GM18519 (cell line): ENCODE data around the gene BRCA1.
"Not testable (repeated sequence)": the region's sequence is repeated elsewhere in the genome, so short reads cannot be mapped to it uniquely, and the experiment has no call there.

Source experiments
- ATAC-seq: cut with Tn5 transposase; IDR thresholded peaks from one replicate; pipeline ENCODE4 v1.9.1; 2021; ENCODE audit warnings: mild to moderate bottlenecking, moderate library complexity; ENCODE audit not compliant: unreplicated experiment, low FRiP score

Gene BRCA1

DNA sequence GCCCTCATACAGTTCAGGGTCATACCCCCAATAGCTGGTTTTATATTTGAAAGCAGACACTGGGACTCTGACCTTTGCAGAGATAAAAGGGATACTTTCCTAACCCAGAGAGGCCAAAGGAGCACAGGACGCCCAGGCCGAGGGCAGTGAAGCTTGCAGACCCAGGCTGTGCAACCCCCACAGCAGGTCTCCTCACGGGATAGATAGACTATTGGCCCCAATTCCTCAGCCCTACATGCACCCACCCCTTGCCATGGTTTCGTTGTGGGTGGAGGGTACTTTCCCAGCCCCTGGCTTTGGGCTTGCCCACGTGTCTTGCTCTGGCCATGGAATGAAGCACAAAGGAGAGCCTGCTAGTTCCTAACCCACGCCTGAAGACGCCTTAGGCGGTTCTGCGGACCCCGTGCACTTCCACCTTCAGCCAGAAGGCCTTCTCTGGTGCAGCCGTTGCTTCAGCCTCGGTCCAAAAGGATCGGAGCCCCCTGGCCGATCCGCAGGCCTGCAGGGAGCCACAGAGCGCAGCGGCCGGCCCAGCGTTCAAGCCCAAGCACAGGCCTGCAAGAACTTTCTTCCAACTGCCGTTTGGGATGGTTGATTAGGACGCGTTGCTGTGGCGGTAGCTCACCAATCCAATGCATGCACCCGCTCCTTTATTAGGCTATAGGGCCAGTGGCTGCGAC lies 9.8 kb upstream of the BRCA1 start:
- no peak for ATAC-seq

DNA sequence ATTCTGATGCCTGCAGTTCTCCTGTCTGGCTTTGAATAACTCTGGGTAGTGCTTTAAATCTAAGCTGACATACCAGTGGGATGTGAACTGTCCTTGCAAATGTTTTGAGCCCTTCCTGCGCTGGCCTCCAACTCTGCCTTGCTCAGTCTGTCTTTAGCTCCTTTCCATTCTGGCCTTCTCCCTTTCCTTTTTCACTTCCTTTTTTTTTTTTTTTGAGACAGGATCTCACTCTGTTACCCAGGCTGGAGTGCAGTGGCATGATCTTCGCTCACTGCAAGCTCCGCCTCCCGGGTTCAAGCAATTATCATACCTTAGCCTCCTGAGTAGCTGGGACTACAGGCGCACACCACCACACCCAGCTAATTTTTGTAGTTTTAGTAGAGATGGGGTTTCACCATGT lies 8.3 kb upstream of the BRCA1 start:
- not testable (repeated sequence) for ATAC-seq

DNA sequence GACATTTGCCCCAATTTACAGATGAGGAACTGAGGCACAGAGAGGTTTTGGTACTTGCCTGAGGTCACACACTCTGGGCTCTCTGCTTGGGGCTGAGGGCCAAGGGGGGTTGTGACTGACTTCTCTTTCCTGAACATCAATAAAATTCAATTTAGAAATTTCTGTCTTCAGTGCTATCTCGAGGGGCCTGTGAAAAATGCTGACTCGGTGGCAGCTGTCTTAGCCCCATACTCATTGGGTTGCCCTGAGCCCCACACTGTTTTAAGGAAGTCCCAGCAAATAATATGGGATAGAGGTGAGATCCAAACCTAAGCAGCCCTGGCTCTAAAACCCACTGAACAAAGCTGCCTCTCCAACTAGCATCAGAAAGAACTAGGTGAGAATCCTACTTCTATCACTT lies 7.0 kb upstream of the BRCA1 start:
- ATAC-seq = no peak

- no peak for ATAC-seq
These were observed 4.5 kb upstream of the BRCA1 start for GRCh38 chr17:43129671-43130010.

DNA sequence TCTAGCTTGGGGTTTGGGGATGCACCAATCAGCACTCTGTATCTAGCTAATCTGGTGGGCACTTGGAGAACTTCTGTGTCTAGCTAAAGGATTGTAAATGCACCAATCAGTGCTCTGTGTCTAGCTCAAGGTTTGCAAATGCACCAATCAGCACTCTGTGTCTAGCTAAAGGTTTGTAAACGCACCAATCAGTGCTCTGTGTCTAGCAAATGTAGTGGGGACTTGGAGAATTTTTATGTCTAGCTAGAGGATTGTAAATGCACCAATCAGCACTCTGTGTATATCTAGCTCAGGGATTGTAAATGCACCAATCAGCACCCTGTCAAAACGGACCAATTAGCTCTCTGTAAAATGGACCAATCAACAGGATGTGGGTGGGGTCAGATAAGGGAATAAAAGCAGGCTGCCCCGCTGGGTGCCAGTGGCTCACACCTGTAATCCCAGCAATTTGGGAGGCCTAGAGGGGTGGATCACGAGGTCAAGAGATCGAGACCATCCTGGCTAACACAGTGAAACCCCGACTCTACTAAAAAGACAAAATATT lies 2.2 kb upstream of the BRCA1 start:
- ATAC-seq = not testable (repeated sequence)

DNA sequence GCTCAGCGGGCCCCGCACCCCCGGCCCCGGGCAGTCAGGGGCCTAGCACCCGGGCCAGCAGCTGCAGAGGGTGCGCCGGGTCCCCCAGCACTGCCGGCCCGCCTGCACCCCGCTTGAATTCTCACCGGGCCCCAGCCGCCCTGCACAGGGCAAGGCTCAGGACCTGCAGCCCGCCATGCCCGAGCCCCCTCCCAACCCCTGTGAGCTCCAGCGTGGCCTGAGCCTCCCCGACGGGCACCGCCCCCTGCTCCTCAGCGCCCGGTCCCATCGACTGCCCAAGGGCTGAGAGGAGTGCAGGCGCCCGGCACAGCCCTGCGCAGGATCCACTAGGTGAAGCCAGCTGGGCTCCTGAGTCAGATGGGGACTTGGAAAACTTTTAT lies 1.7 kb upstream of the BRCA1 start:
- no peak for ATAC-seq

GRCh38 chr17:43125967-43126910 lies 1.1 kb upstream of the BRCA1 start:
- ATAC-seq = no peak

DNA sequence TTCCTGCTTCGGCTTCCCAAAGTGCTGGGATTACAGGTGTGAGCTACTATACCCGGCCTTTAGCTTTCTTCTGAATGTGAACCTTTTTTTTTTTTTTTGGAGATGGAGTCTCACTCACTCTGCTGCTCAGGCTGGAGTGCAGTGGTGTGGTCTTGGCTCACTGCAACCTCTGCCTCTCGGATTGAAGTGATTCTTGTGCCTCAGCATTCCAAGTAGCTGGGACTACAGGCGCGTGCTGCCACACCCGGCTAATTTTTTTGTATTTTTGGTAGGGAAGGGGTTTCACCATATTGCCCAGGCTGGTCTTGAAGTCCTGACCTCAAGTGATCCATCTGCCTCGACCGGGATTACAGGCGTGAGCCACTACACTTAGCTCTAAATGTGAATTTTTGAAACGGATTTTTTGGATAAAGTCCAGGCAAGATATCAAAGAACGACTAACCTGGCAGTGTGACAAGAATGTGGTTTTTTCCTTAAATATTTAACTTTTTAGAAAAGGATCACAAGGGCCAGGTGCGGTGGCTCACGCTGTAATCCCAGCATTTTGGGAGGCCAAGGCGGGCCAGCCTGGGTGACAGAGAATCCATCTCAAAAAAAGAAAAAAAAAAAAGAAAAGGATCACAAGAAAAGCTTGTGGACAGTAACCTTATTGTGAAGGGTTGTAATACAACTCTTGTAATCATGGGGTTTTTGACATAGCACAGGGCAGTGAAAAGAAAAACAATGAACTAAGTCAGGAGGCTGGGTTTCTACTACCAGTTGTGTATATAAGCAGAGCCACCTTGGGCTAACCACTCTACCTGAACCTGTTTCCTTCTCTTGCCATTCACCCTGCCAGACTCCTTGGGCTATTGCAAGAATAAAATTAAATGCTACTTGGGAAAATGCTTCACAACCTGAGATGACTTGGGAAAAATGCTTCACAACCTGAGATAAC lies 6.2 kb downstream of the BRCA1 start:
- ATAC-seq = no peak

GRCh38 chr17:43114151-43114552 lies 11.0 kb downstream of the BRCA1 start:
- ATAC-seq = no peak

DNA sequence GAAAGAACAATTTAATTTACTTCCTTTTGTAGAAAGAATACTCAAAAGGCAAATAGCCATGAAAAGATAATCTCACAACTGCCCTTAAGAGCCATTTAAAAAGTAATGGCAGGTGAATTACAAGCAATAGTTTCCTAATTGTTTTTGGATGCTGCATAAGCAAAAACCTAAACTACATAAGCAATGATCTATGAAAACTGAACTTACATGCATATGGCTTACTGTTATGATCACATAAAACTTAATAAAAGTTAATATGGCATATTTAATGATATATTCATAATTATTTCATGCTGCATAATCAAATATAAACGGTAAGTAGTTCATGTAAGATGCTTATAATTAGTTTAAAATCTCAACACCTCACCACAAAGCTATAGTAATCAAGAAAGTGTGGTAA lies 18.6 kb downstream of the BRCA1 start:
- no peak for ATAC-seq

DNA sequence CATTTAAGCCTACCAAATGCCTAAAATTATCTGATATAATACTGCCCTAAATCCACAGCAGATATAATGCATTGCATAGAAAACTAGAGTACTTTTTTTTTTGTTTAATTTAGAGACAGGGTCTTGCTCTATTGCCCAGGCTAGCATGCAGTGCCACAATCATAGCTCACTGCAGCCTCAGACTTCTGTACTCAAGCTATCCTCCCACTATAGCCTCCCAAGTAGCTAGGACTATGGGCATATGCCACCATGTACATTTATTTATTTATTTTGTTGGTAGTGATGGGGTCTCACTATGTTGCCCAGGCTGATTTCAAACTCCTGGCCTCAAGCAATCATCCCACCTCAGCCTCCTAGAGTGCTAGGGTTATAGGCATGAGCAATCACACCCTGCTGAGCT lies 20.0 kb downstream of the BRCA1 start:
- no peak for ATAC-seq

DNA sequence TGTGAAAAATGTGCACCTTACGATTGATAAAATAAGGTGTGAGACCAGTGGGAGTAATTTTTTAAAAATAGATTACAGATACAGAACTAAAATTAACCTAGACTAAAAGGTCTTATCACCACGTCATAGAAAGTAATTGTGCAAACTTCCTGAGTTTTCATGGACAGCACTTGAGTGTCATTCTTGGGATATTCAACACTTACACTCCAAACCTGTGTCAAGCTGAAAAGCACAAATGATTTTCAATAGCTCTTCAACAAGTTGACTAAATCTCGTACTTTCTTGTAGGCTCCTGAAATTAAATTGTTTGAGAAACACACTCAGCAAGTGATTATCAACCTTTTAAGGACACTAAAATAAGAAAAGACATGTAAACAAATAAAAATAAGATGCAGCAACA lies 20.5 kb downstream of the BRCA1 start:
- no peak for ATAC-seq

DNA sequence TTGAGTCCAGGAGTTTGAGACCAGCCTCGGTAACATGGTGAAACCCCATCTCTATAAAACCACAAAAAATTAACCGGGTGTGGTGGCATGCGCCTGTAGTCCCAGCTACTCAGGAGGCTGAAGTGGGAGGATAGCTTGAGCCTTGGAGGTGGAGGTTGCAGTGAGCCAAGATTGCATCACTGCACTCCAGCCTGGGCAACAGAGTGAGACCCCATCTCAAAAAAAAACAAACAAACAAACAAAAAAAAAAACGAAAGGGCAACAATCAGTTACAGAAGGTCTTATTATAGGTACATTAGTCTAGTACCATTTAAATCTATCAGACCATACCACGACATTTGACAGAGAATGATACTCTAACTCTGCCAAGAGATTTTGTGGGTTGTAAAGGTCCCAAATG lies 29.8 kb downstream of the BRCA1 start:
- not testable (repeated sequence) for ATAC-seq

DNA sequence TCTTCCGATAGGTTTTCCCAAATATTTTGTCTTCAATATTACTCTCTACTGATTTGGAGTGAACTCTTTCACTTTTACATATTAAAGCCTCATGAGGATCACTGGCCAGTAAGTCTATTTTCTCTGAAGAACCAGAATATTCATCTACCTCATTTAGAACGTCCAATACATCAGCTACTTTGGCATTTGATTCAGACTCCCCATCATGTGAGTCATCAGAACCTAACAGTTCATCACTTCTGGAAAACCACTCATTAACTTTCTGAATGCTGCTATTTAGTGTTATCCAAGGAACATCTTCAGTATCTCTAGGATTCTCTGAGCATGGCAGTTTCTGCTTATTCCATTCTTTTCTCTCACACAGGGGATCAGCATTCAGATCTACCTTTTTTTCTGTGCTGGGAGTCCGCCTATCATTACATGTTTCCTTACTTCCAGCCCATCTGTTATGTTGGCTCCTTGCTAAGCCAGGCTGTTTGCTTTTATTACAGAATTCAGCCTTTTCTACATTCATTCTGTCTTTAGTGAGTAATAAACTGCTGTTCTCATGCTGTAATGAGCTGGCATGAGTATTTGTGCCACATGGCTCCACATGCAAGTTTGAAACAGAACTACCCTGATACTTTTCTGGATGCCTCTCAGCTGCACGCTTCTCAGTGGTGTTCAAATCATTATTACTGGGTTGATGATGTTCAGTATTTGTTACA lies 30.9 kb downstream of the BRCA1 start:
- ATAC-seq = no peak

DNA sequence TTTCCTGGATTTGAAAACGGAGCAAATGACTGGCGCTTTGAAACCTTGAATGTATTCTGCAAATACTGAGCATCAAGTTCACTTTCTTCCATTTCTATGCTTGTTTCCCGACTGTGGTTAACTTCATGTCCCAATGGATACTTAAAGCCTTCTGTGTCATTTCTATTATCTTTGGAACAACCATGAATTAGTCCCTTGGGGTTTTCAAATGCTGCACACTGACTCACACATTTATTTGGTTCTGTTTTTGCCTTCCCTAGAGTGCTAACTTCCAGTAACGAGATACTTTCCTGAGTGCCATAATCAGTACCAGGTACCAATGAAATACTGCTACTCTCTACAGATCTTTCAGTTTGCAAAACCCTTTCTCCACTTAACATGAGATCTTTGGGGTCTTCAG lies 32.3 kb downstream of the BRCA1 start:
- ATAC-seq = no peak

GRCh38 chr17:43090022-43090421 lies 35.1 kb downstream of the BRCA1 start:
- ATAC-seq = no peak

GRCh38 chr17:43085474-43085873 lies 39.7 kb downstream of the BRCA1 start:
- no peak for ATAC-seq

GRCh38 chr17:43079641-43080302 lies 45.4 kb downstream of the BRCA1 start:
- ATAC-seq = no peak

DNA sequence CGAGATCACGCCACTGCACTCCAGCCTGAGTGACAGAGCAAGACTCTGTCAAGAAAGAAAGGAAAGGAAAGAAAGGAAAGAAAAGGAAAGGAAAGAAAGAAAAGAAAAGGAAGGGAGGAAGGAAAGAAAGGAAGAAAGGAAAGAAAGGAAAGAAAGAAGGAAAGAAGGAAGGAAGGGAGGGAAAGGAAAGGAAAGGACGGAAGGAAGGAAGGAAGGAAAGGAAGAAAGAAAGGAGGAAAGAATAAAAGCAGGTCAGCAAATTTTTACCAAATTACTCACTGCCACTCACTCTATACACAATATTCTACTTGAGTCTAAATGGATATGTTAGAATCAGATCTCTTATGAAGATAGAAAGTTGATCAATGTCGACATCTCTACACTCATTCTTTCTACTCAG lies 50.3 kb downstream of the BRCA1 start:
- no peak for ATAC-seq

- ATAC-seq = no peak
These were observed 54.3 kb downstream of the BRCA1 start for GRCh38 chr17:43070872-43071271.
